Thoracic aorta (tissue), 2 donors: Measurements from ENCODE around the gene SAMD5. TPM values are rescaled to one million over a fixed set of nuclear protein-coding genes. Genes with fewer than 3 reads are reported as not detected.

Experiments
- ATAC-seq: fragments of 150-250 bp; one replicate; pipeline ENCODE4 v1.8.0; 2017; ENCODE audit warnings: low read depth; ENCODE audit not compliant: insufficient number of reproducible peaks, low FRiP score
- DNase-seq: peaks from one replicate; pipeline ENCODE4 v3.0.0-alpha.2; 2020; ENCODE audit warnings: low spot score
- H3K27ac ChIP-seq, 2 donors: fragments of 200-600 bp; sonication (generic); 1 replicate in 1 of 2; 2 replicates in 1 of 2; pipeline ENCODE4 v1.5.1; 2016; ENCODE audit warnings: mild to moderate bottlenecking in 2 of 2, moderate library complexity in 2 of 2
- H3K27me3 ChIP-seq: fragments of 200-600 bp; sonication (generic); replicated peaks from 2 replicates; pipeline ENCODE4 v1.6.0; 2016; ENCODE audit warnings: mild to moderate bottlenecking; ENCODE audit not compliant: insufficient read depth
- H3K36me3 ChIP-seq: fragments of 200-600 bp; sonication (generic); one replicate; pipeline ENCODE4 v1.5.1; 2016
- H3K4me1 ChIP-seq, 2 donors: fragments of 200-600 bp; sonication (generic); 1 replicate in 1 of 2; 2 replicates in 1 of 2; pipeline versions ENCODE4 v1.5.1 to v1.6.0; 2016; ENCODE audit warnings: low read depth in 2 of 2, mild to moderate bottlenecking in 1 of 2; ENCODE audit not compliant: control insufficient read depth in 1 of 2
- H3K4me3 ChIP-seq: fragments of 200-600 bp; sonication (generic); 2 replicates; pipeline ENCODE4 v1.5.1; 2016; ENCODE audit warnings: mild to moderate bottlenecking
- H3K9me3 ChIP-seq: fragments of 200-600 bp; sonication (generic); 2 replicates; pipeline ENCODE4 v1.5.1; 2016
- CTCF ChIP-seq: fragments of 200-600 bp; sonication (generic); IDR thresholded peaks from one replicate; pipeline ENCODE4 v1.5.1; 2019; ENCODE audit warnings: antibody characterized with exemption
- total RNA-seq, 2 donors: library from RNA; depleted of rRNA; stranded (reverse); fragments of >200 nt; gene quantifications; one replicate each; pipeline versions ENCODE4 v1.1.0 to v1.2.3, GENCODE V29; 2016

SAMD5 gene
- total RNA-seq, 2 donors from 2014 or later, result 1.6 to 4.7 TPM

GRCh38 chr6:147564556-147564955 is 56.1 kb downstream of the SAMD5 start:
- DNase-seq (no peak), ATAC-seq (no peak)
- H3K4me3 ChIP-seq, result no peak overlapping the region
- H3K36me3 ChIP-seq, result no peaks in the 10 kb centered on the region
- H3K9me3 ChIP-seq, result no peaks in the 10 kb centered on the region
- H3K4me1 ChIP-seq, result no peaks in the 10 kb centered on the region
- TF ChIP-seq CTCF, result no peak
- no peaks in the 10 kb centered on the region for H3K27me3 ChIP-seq
- H3K27ac ChIP-seq, result no peak overlapping the region

DNA sequence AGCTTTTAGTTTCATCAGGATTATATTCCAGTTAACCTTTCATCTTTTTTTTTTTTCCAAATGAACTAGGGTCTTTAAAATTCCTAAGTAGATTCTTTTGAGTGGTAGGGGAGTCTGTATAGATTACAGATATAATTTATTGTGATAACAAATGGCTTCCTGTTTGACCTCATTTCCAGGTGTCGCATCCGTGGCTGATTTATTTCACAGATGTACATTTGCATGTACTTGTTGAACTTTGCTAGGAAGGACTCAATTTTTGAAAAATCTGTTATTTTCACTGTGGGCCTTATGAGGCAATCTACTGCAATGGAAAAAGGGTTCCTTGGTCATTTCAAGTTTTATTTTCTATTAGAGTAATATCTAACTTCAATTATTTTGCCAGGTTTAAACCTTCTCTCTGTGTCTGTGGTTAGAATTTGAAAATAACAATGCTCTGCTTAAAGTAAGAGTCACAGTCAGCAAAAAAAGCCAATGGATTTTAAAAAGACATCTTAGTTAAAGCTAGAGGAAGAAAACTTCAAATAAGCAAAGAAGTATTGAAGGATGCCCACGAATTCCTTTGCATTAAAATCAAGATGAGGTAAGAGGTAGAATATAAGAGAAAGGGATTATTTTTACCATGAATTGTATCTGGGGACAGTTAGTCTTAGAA is 57.9 kb downstream of the SAMD5 start:
- no peaks in the 10 kb centered on the region for H3K4me1 ChIP-seq
- no peak for ATAC-seq
- H3K36me3 ChIP-seq, result no peaks in the 10 kb centered on the region
- no peaks in the 10 kb centered on the region for H3K27me3 ChIP-seq
- H3K4me3 ChIP-seq, result no peak overlapping the region
- no peak for TF ChIP-seq CTCF
- H3K27ac ChIP-seq, result no peak overlapping the region
- DNase-seq, result no peak
- no peaks in the 10 kb centered on the region for H3K9me3 ChIP-seq

GRCh38 chr6:147567141-147567805 is 58.8 kb downstream of the SAMD5 start:
- Histone ChIP-seq H3K27me3 (no peaks in the 10 kb centered on the region), H3K4me3 (no peak overlapping the region), H3K4me1 (no peaks in the 10 kb centered on the region), H3K27ac (no peak overlapping the region), H3K9me3 (no peaks in the 10 kb centered on the region), H3K36me3 (no peaks in the 10 kb centered on the region)
- no peak for TF ChIP-seq CTCF
- ATAC-seq (no peak), DNase-seq (no peak)

GRCh38 chr6:147569788-147570187 is 61.3 kb downstream of the SAMD5 start:
- no peak for TF ChIP-seq CTCF
- H3K4me1 ChIP-seq, result no peaks in the 10 kb centered on the region
- ATAC-seq (no peak), DNase-seq (no peak)
- no peaks in the 10 kb centered on the region for H3K9me3 ChIP-seq
- no peaks in the 10 kb centered on the region for H3K36me3 ChIP-seq
- no peak overlapping the region for H3K4me3 ChIP-seq
- no peaks in the 10 kb centered on the region for H3K27me3 ChIP-seq
- H3K27ac ChIP-seq, result no peak overlapping the region

GRCh38 chr6:147570681-147571080 is 62.2 kb downstream of the SAMD5 start:
- H3K36me3 ChIP-seq, result no peaks in the 10 kb centered on the region
- no peaks in the 10 kb centered on the region for H3K27me3 ChIP-seq
- DNase-seq, result no peak

More at GRCh38 chr6:147570681-147571080, 62.2 kb downstream of the SAMD5 start:
- no peak for TF ChIP-seq CTCF
- Histone ChIP-seq H3K27ac (no peak overlapping the region), H3K4me1 (no peaks in the 10 kb centered on the region), H3K9me3 (no peaks in the 10 kb centered on the region), H3K4me3 (no peak overlapping the region)
- no peak for ATAC-seq
